Gastroesophageal sphincter (tissue), 4 donors: ENCODE measurements around the gene MIOS. TPM values are rescaled to one million over a fixed set of nuclear protein-coding genes. Genes with fewer than 3 reads are reported as not detected.

Source experiments
- ATAC-seq: fragments of 150-250 bp; one replicate; pipeline ENCODE4 v1.9.1; 2016; ENCODE audit warnings: mild to moderate bottlenecking, moderate library complexity
- H3K27ac ChIP-seq, 4 donors: fragments of 200-600 bp; sonication (generic) in 3 of 4; 1 replicate in 3 of 4; 2 replicates in 1 of 4; pipeline ENCODE4 v1.5.1; 2016 to 2019
- H3K27me3 ChIP-seq: fragments of 200-600 bp; sonication (generic); one replicate; pipeline ENCODE4 v1.5.1; 2019
- H3K36me3 ChIP-seq, 2 donors: fragments of 200-600 bp; sonication (generic); one replicate each; pipeline ENCODE4 v1.5.1; 2019; ENCODE audit warnings: control low read depth in 1 of 2
- H3K4me1 ChIP-seq, 3 donors: fragments of 200-600 bp; sonication (generic); 1 replicate in 2 of 3; 2 replicates in 1 of 3; pipeline ENCODE4 v1.5.1; 2016 to 2019; ENCODE audit warnings: control low read depth in 2 of 3
- H3K4me3 ChIP-seq, 2 donors: fragments of 200-600 bp; sonication (generic); one replicate each; pipeline ENCODE4 v1.5.1; 2019; ENCODE audit warnings: mild to moderate bottlenecking in 1 of 2, moderate library complexity in 1 of 2
- H3K9me3 ChIP-seq, 3 donors: fragments of 200-600 bp; sonication (generic); one replicate each; pipeline ENCODE4 v1.5.1; 2017 to 2019; ENCODE audit warnings: control low read depth in 2 of 3
- CTCF ChIP-seq, 4 experiments: fragments of 200-600 bp in 2 of 4; fragments of 450-650 bp in 2 of 4; sonication (generic) in 1 of 4; IDR thresholded peaks; one replicate each; pipeline ENCODE4 v1.5.1; 2017 to 2019; ENCODE audit warnings: antibody characterized with exemption in 4 of 4, mild to moderate bottlenecking in 2 of 4, moderate library complexity in 2 of 4
- EP300 ChIP-seq: sonication (generic); formaldehyde crosslinking; IDR thresholded peaks from one replicate; pipeline ENCODE4 v1.6.1; 2017; ENCODE audit warnings: antibody characterized with exemption, mild to moderate bottlenecking
- POLR2A ChIP-seq, 2 donors: fragments of 450-650 bp; IDR thresholded peaks; one replicate each; pipeline ENCODE4 v1.6.1; 2017; ENCODE audit warnings: antibody characterized with exemption in 2 of 2, mild to moderate bottlenecking in 2 of 2, moderate library complexity in 1 of 2
- POLR2AphosphoS5 ChIP-seq: sonication (generic); formaldehyde crosslinking; IDR thresholded peaks from one replicate; pipeline ENCODE4 v1.6.1; 2017; ENCODE audit warnings: antibody characterized with exemption
- WGBS, 2 donors: methylation state at CpG; one replicate each; pipeline ENCODE4 v1.1.5; 2018; ENCODE audit warnings: low coverage in 1 of 2; 5-methylcytosine and 5-hydroxymethylcytosine counted together
- total RNA-seq, 4 donors: library from RNA; depleted of rRNA; stranded (reverse); fragments of >200 nt; gene quantifications; one replicate each; pipeline ENCODE4 v1.1.0, GENCODE V29; 2016

Gene MIOS
- total RNA-seq, 4 donors from 2014 or later: 24.2 to 40.3 (median 31.5) TPM

GRCh38 chr7:7522421-7522820 is 44.3 kb upstream of the MIOS start:
- WGBS, 2 donors: 43 to 89% methylated on average over 1 to 2 of the region's 3 CpGs
- H3K27ac ChIP-seq: no peak overlapping the region
- H3K4me3 ChIP-seq: no peak overlapping the region
- TF ChIP-seq CTCF (IDR thresholded peaks at IDR 0.05) (no peak), POLR2AphosphoS5 (no peak), EP300 (no peak), POLR2A (IDR thresholded peaks at IDR 0.05) (no peak)
- no peaks in the 10 kb centered on the region for H3K9me3 ChIP-seq
- H3K36me3 ChIP-seq: no peaks in the 10 kb centered on the region
- H3K27me3 ChIP-seq: no peaks in the 10 kb centered on the region
- no peaks in the 10 kb centered on the region for H3K4me1 ChIP-seq
- ATAC-seq: no peak

GRCh38 chr7:7524121-7524520 is 42.6 kb upstream of the MIOS start:
- no peak for ATAC-seq
- WGBS, 2 donors: 49 to 54% methylated on average over 3 of the region's 3 CpGs
- Histone ChIP-seq H3K36me3 (no peaks in the 10 kb centered on the region), H3K4me1 (no peaks in the 10 kb centered on the region), H3K9me3 (no peaks in the 10 kb centered on the region), H3K4me3 (no peak overlapping the region), H3K27ac (no peak overlapping the region), H3K27me3 (no peaks in the 10 kb centered on the region)
- TF ChIP-seq CTCF (IDR thresholded peaks at IDR 0.05) (no peak), POLR2A (IDR thresholded peaks at IDR 0.05) (no peak), EP300 (no peak), POLR2AphosphoS5 (no peak)

DNA sequence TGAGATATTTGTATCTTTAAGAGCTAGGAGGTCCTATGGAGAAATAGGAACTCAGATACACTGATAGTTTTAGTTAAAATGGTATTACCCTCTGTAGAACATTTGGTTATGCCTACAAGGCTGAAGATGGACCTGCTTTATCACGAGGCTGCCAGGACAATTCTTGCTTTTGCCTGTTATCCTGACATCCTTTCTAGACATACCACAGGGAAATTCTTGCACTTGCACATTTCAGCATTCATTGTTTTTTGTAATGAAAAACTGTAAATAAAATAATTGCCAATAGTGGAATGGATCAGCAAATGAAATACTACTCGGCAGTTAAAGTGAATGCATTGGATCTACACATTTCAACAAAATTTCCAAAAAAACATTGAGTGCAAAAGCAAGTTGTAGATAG is 40.7 kb upstream of the MIOS start:
- ATAC-seq: no peak
- Histone ChIP-seq H3K27me3 (no peaks in the 10 kb centered on the region), H3K9me3 (no peaks in the 10 kb centered on the region), H3K36me3 (no peaks in the 10 kb centered on the region), H3K27ac (no peak overlapping the region), H3K4me3 (no peak overlapping the region), H3K4me1 (no peaks in the 10 kb centered on the region)
- no peak for TF ChIP-seq POLR2AphosphoS5
- no peak for TF ChIP-seq CTCF (IDR thresholded peaks at IDR 0.05)
- no peak for TF ChIP-seq POLR2A (IDR thresholded peaks at IDR 0.05)
- no peak for TF ChIP-seq EP300
- WGBS, 2 donors: 94% methylated on average over 2 of the region's 2 CpGs

DNA sequence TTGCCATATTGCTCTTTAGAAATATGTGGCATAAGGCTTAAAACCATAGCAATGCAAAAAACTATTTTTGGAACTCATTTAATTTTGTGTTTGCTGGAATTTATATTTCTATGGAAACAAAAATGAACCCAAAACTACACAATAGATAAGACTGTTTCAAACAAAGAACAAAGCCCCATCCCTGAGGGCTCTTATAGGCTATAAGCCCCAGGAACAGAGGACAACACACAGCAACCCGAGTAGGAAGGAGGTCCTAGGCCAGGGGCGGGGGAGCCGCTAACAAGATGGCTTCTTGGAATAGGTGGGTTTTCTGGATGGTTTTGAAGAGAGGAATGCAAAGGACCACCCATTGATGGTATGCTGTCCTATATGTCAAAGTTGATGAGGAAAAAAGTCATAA is 39.6 kb upstream of the MIOS start:
- 78 to 100% methylated on average over 2 to 3 of the region's 3 CpGs for WGBS, 2 donors
- no peak for TF ChIP-seq CTCF (IDR thresholded peaks at IDR 0.05)
- no peak for TF ChIP-seq EP300
- TF ChIP-seq POLR2A (IDR thresholded peaks at IDR 0.05): no peak
- no peak for TF ChIP-seq POLR2AphosphoS5
- H3K4me1 ChIP-seq: no peaks in the 10 kb centered on the region
- H3K4me3 ChIP-seq: no peak overlapping the region
- H3K9me3 ChIP-seq: no peaks in the 10 kb centered on the region
- H3K27me3 ChIP-seq: no peaks in the 10 kb centered on the region
- no peak overlapping the region for H3K27ac ChIP-seq
- H3K36me3 ChIP-seq: no peaks in the 10 kb centered on the region
- no peak for ATAC-seq

DNA sequence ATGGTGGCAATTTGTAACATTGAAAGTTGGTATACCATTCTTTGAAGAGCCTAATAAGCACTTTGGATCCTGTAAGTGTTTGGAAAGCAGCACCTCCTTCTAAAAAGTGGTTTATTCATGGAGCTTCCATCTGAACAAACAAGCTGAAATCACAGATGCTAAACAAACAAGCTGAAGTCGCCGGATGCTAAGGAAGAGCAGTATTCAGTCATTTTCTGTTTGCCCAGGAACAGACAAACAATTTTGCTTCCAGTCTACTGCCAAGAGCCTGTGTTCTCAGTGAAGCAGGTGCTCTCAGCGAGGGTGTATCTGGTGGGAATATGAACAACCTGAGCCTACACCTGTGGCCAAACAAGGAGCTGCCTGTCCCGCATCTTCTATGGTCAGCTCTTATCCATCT is 37.4 kb upstream of the MIOS start:
- Histone ChIP-seq H3K4me3 (no peak overlapping the region), H3K36me3 (no peaks in the 10 kb centered on the region), H3K4me1 (no peaks in the 10 kb centered on the region), H3K27ac (no peak overlapping the region), H3K27me3 (no peaks in the 10 kb centered on the region), H3K9me3 (no peaks in the 10 kb centered on the region)
- no peak for ATAC-seq
- WGBS, 2 donors: 95% methylated on average over 4 of the region's 4 CpGs; no CpG with 5 or more reads in 1 of the 2 donors
- TF ChIP-seq EP300: no peak
- no peak for TF ChIP-seq POLR2AphosphoS5
- TF ChIP-seq POLR2A (IDR thresholded peaks at IDR 0.05): no peak
- no peak for TF ChIP-seq CTCF (IDR thresholded peaks at IDR 0.05)
